Spleen (tissue), 11 donors: ENCODE data around the gene PCBP3. TPM values are rescaled to one million over a fixed set of nuclear protein-coding genes. Genes with fewer than 3 reads are reported as not detected.

Experiments
- DNase-seq: peaks from one replicate; pipeline ENCODE4 v3.0.0-alpha.2; 2020
- H3K27ac ChIP-seq, 8 donors: fragments of 200-600 bp; sonication (generic) in 7 of 8; 1 replicate in 4 of 8; 2 replicates in 4 of 8; pipeline versions ENCODE4 v1.5.0 to v1.8.0; 2016 to 2021; ENCODE audit warnings: inconsistent platforms in 4 of 8, mild to moderate bottlenecking in 4 of 8, moderate library complexity in 1 of 8
- H3K27me3 ChIP-seq, 7 donors: fragments of 200-600 bp; sonication (generic) in 6 of 7; replicated peaks in 1 of 7; 1 replicate in 4 of 7; 2 replicates in 3 of 7; pipeline versions ENCODE4 v1.5.0 to v1.8.0; 2016 to 2021; ENCODE audit warnings: inconsistent platforms in 3 of 7, mild to moderate bottlenecking in 1 of 7
- H3K36me3 ChIP-seq, 6 donors: fragments of 200-600 bp; sonication (generic) in 5 of 6; 1 replicate in 4 of 6; 2 replicates in 2 of 6; pipeline versions ENCODE4 v1.5.0 to v1.8.0; 2016 to 2021; ENCODE audit warnings: inconsistent platforms in 2 of 6
- H3K4me1 ChIP-seq, 6 donors: fragments of 200-600 bp; sonication (generic) in 5 of 6; 1 replicate in 3 of 6; 2 replicates in 3 of 6; pipeline versions ENCODE4 v1.5.0 to v1.8.0; 2016 to 2021; ENCODE audit warnings: inconsistent platforms in 3 of 6
- H3K4me3 ChIP-seq, 8 donors: fragments of 200-600 bp; sonication (generic) in 7 of 8; 1 replicate in 4 of 8; 2 replicates in 4 of 8; pipeline versions ENCODE4 v1.5.0 to v1.8.0; 2016 to 2021; ENCODE audit warnings: inconsistent platforms in 4 of 8, mild to moderate bottlenecking in 4 of 8, moderate library complexity in 2 of 8
- H3K9me3 ChIP-seq, 8 donors: fragments of 200-600 bp; sonication (generic) in 7 of 8; 1 replicate in 4 of 8; 2 replicates in 4 of 8; pipeline versions ENCODE4 v1.5.0 to v1.8.0; 2016 to 2021; ENCODE audit warnings: inconsistent platforms in 4 of 8
- POLR2A ChIP-seq, 3 donors: fragments of 450-650 bp; IDR thresholded peaks; one replicate each; pipeline ENCODE4 v1.5.1; 2017; ENCODE audit warnings: antibody characterized with exemption in 3 of 3, mild to moderate bottlenecking in 1 of 3
- POLR2AphosphoS5 ChIP-seq, 3 donors: sonication (generic); formaldehyde crosslinking; IDR thresholded peaks; one replicate each; pipeline ENCODE4 v1.5.1; 2017; ENCODE audit warnings: antibody characterized with exemption in 3 of 3
- WGBS, 5 donors: extraction: QIAGEN DNeasy Blood & Tissue Kit in 3 of 5; methylation state at CpG; one replicate each; pipeline versions ENCODE4 v1.1.5 to v1.1.7; 2013 to 2018; 5-methylcytosine and 5-hydroxymethylcytosine counted together
- intact Hi-C: fragments of 100-400 bp; cut with DNase I; formaldehyde crosslinking; loops from one replicate; pipeline ENCODE4 v1.15.0; 2023; ENCODE audit warnings: low total_unique reads
- polyA plus RNA-seq, 3 donors: library from polyadenylated mRNA; stranded (reverse); fragments of 200-250 nt; gene quantifications; one replicate each; pipeline ENCODE4 v1.2.1, GENCODE V29; 2013
- total RNA-seq, 7 donors: library from RNA; depleted of rRNA in 3 of 7; stranded (reverse); fragments of >200 nt in 3 of 7; fragmentation: NEBNext Ultra II Directional in 4 of 7; extraction: Animal tissue kit (Norgen Biotek cat#: 25700) in 4 of 7; gene quantifications; one replicate each; pipeline versions ENCODE4 v1.1.0 to v1.2.1, GENCODE V29; 2016 to 2021
- TF ChIP-seq, protein P1 (sequence below), 11 experiments: fragments of 200-600 bp in 7 of 11; fragments of 450-650 bp in 4 of 11; sonication (generic) in 4 of 11; IDR thresholded peaks in 8 of 11; conservative IDR thresholded peaks in 3 of 11; 1 replicate in 7 of 11; 2 replicates in 4 of 11; pipeline versions ENCODE4 v1.4.0 to v1.8.0; 2016 to 2021; ENCODE audit warnings: antibody characterized with exemption in 11 of 11, inconsistent platforms in 4 of 11, mild to moderate bottlenecking in 1 of 11
- donor health status: healthy with polysubstance abuse.
- donor health status: DM: no; HTN: no; CAD: no; lungs with moderate emphysema.
- donor health status: DM: no; HTN: no; CAD: no.
- donor health status: Bipolar disorder and iron deficiency.
- donor health status: healthy.
- donor health status: DM: no; HTN: no; CAD: no.
- donor health status: DM: yes; HTN: yes; CAD: no.

The PCBP3 gene
- total and polyA plus RNA-seq, 10 donors: 4.2 to 31.6 (median 15.2) TPM

- Histone ChIP-seq H3K36me3 (peaks cover 0 to 41% (median 3%) of the 10 kb centered on the region in 6 donors), H3K27me3 (peaks cover 0 to 10% (median 0%) of the 10 kb centered on the region in 7 donors), H3K4me1 (no peaks in the 10 kb centered on the region), H3K27ac (no peak overlapping the region), H3K9me3 (peaks cover 0 to 35% (median 19%) of the 10 kb centered on the region in 8 donors), H3K4me3 (no peak overlapping the region)
- TF ChIP-seq, protein P1, sequence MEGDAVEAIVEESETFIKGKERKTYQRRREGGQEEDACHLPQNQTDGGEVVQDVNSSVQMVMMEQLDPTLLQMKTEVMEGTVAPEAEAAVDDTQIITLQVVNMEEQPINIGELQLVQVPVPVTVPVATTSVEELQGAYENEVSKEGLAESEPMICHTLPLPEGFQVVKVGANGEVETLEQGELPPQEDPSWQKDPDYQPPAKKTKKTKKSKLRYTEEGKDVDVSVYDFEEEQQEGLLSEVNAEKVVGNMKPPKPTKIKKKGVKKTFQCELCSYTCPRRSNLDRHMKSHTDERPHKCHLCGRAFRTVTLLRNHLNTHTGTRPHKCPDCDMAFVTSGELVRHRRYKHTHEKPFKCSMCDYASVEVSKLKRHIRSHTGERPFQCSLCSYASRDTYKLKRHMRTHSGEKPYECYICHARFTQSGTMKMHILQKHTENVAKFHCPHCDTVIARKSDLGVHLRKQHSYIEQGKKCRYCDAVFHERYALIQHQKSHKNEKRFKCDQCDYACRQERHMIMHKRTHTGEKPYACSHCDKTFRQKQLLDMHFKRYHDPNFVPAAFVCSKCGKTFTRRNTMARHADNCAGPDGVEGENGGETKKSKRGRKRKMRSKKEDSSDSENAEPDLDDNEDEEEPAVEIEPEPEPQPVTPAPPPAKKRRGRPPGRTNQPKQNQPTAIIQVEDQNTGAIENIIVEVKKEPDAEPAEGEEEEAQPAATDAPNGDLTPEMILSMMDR (IDR thresholded peaks at IDR 0.05 in 8 of 11, conservative IDR thresholded peaks at IDR 0.05 in 3 of 11): no peak
- TF ChIP-seq POLR2A (IDR thresholded peaks at IDR 0.05) (no peak), POLR2AphosphoS5 (IDR thresholded peaks at IDR 0.05) (no peak)
- intact Hi-C loops: no loop called here
- no peak for DNase-seq
- WGBS, 5 donors: 61 to 71% (median 69%) methylated on average over 6 of the region's 6 CpGs
Observed at GRCh38 chr21:45934085-45934484, 290.6 kb downstream of the PCBP3 start.

DNA sequence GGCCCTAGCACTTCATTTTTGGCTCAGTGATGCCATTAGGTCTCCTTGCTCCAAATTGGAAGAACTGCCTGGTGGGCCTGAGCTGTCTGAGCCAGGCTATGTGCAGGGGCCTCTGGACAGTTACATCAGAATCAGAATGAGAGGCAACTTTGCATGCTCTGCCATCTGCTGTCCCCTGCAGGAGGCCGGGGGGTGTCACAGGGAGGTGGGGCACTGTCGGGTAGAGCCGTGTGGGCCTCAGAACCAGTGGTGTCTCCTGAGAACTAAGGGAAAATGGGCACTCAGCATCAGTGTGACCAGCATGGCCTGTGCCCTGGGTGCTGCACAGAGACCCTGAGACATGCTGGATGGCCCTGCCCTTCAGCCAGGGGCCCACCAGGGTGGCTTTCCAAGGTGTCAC is 291.0 kb downstream of the PCBP3 start:
- intact Hi-C loops: no loop called here
- DNase-seq: no peak
- 63 to 100% (median 87%) methylated on average over 3 of the region's 3 CpGs for WGBS, 5 donors

DNA sequence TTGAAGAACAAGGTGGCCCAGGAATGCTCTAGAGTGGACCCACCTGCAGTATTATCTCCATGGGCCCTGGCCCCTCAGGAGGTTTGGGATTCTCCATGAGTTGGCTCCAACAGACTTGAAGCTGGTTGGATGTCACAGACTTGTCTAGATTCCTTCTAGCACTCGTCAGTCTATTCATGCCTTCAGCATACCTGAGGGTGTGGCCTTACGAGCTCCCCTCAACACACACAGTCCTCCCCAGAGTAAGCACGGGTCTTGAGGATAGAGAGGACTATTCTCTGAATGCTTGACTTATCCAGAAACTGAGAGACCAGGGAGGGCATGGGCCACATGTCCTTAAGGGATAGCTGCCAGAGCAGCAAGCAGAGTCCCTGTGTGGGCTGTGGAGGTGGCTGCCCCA is 292.1 kb downstream of the PCBP3 start:
- H3K9me3 ChIP-seq: peaks cover 0 to 35% (median 19%) of the 10 kb centered on the region in 8 donors
- peaks cover 0 to 4% (median 0%) of the 10 kb centered on the region in 7 donors for H3K27me3 ChIP-seq
- peak; percentile 28 for DNase-seq
- intact Hi-C loops: no loop called here
- TF ChIP-seq POLR2AphosphoS5 (IDR thresholded peaks at IDR 0.05) (no peak), POLR2A (IDR thresholded peaks at IDR 0.05) (no peak)
- TF ChIP-seq, protein P1 (IDR thresholded peaks at IDR 0.05 in 8 of 11, conservative IDR thresholded peaks at IDR 0.05 in 3 of 11): no peak
- WGBS, 5 donors: 78 to 90% (median 84%) methylated on average over 3 of the region's 3 CpGs
- H3K4me3 ChIP-seq: no peak overlapping the region
- peaks cover 0 to 43% (median 3%) of the 10 kb centered on the region in 6 donors for H3K36me3 ChIP-seq
- H3K27ac ChIP-seq: no peak overlapping the region
- H3K4me1 ChIP-seq: no peaks in the 10 kb centered on the region

More for the DNA sequence above, 291.0 kb downstream of the PCBP3 start:
- H3K27ac ChIP-seq: no peak overlapping the region
- H3K4me1 ChIP-seq: no peaks in the 10 kb centered on the region
- no peak overlapping the region for H3K4me3 ChIP-seq
- peaks cover 0 to 10% (median 0%) of the 10 kb centered on the region in 7 donors for H3K27me3 ChIP-seq
- peaks cover 0 to 41% (median 3%) of the 10 kb centered on the region in 6 donors for H3K36me3 ChIP-seq
- TF ChIP-seq, protein P1 (IDR thresholded peaks at IDR 0.05 in 8 of 11, conservative IDR thresholded peaks at IDR 0.05 in 3 of 11): no peak
- TF ChIP-seq POLR2AphosphoS5 (IDR thresholded peaks at IDR 0.05) (no peak), POLR2A (IDR thresholded peaks at IDR 0.05) (no peak)
- peaks cover 0 to 35% (median 19%) of the 10 kb centered on the region in 8 donors for H3K9me3 ChIP-seq

- 77 to 92% (median 84%) methylated on average over 17 of the region's 17 CpGs for WGBS, 5 donors
- Histone ChIP-seq H3K27me3 (no peaks in the 10 kb centered on the region), H3K36me3 (peaks cover 0 to 43% (median 3%) of the 10 kb centered on the region in 6 donors), H3K9me3 (peaks cover 0 to 35% (median 19%) of the 10 kb centered on the region in 8 donors), H3K4me1 (no peaks in the 10 kb centered on the region), H3K4me3 (no peak overlapping the region), H3K27ac (no peak overlapping the region)
- TF ChIP-seq, protein P1 (IDR thresholded peaks at IDR 0.05 in 8 of 11, conservative IDR thresholded peaks at IDR 0.05 in 3 of 11): no peak
- TF ChIP-seq POLR2A (IDR thresholded peaks at IDR 0.05) (no peak), POLR2AphosphoS5 (IDR thresholded peaks at IDR 0.05) (no peak)
- DNase-seq: peak; percentile 49
- intact Hi-C loops: no loop called here
Observed at GRCh38 chr21:45937721-45938452, 294.4 kb downstream of the PCBP3 start.
